GM12865 (cell line): Measurements from ENCODE around the gene DHX35.

Experiments
- DNase-seq: peaks from one replicate; pipeline ENCODE4 v3.0.0; 2010; ENCODE audit warnings: low read depth
- H3K4me3 ChIP-seq: 2 replicates; pipeline ENCODE4 v1.5.1; 2011; ENCODE audit warnings: mild to moderate bottlenecking, low read depth, low read length, control low read depth
- TF ChIP-seq, protein P1 (sequence below): IDR thresholded peaks from 2 replicates; pipeline ENCODE4 v1.5.1; 2011; ENCODE audit warnings: low read length, control low read depth, low read depth, inconsistent platforms; ENCODE audit not compliant: insufficient read depth; ENCODE audit errors: missing control alignments

The DHX35 gene

DNA sequence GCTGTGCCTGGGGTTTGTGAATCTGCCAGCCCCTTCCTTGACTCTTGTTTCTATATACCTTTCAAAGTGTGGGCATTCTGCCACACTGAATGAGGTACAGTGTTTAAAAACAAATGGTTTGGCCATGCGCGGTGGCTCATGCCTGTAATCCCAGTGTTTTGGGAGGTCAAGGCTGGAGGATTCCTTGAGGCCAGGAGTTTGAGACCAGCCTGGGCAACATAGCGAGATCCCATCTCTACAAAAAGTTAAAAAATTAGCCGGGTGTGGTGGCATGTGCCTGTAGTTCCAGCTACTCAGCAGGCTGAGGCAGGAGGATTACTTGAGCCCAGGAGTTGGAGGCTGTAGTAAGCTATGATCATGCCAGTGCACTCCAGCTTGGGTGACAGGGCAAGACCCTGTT, 30.2 kb upstream of the DHX35 start:
- DNase-seq, result no peak
- TF ChIP-seq, protein P1, sequence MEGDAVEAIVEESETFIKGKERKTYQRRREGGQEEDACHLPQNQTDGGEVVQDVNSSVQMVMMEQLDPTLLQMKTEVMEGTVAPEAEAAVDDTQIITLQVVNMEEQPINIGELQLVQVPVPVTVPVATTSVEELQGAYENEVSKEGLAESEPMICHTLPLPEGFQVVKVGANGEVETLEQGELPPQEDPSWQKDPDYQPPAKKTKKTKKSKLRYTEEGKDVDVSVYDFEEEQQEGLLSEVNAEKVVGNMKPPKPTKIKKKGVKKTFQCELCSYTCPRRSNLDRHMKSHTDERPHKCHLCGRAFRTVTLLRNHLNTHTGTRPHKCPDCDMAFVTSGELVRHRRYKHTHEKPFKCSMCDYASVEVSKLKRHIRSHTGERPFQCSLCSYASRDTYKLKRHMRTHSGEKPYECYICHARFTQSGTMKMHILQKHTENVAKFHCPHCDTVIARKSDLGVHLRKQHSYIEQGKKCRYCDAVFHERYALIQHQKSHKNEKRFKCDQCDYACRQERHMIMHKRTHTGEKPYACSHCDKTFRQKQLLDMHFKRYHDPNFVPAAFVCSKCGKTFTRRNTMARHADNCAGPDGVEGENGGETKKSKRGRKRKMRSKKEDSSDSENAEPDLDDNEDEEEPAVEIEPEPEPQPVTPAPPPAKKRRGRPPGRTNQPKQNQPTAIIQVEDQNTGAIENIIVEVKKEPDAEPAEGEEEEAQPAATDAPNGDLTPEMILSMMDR, result no peak
- H3K4me3 ChIP-seq, result no peak overlapping the region

DNA sequence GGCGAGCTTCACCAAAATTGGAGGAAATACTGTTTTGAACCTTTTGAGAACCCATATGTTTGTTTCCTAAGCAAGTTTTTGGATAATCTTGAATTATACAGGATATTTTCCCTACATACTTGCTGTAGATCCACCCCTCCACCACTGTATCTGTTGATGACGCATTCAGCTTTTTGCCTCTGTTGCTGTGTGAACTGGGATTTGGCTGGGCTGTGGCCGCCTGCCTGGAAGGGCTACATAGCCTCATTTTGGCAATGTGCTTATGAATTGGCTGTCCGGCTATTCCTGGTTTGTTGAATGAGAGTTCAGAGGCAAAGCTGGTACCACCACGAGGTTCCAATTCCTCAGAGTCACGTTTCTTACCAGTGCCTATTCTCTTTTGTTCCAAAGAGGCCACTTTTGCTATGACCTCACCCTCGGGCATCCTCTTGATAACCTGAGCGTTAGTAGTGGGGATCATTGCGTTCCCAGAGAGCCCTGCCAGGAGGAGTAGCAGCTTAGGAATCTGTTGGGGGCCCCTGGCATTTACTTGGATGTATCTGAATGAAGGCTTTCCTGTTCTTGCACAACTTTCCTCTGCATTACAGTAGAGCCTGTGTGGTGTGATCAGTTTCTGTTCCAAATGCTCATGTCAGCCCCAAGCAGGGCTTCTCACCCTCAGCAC, 29.6 kb upstream of the DHX35 start:
- TF ChIP-seq, protein P1, result no peak
- H3K4me3 ChIP-seq, result no peak overlapping the region
- DNase-seq, result no peak

DNA sequence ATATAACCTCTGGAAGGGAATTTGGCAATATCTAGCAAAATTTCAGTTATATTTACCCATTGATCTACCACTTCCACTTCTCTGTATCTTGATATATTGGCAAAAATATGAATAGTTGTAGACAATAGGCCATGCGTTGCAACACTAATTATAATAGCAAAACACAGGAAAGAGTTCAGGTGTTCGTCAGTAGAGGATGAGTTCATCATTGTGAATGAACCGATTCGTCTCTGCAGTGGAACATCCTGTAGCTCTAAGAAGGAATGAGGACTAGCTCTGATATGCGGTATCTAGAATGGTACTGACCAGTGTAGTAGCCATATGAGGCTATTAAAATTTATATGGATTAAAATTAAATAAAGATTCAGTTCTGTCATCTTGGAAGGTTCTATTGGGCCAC, 27.6 kb upstream of the DHX35 start:
- H3K4me3 ChIP-seq, result no peak overlapping the region
- TF ChIP-seq, protein P1, result no peak

DNA sequence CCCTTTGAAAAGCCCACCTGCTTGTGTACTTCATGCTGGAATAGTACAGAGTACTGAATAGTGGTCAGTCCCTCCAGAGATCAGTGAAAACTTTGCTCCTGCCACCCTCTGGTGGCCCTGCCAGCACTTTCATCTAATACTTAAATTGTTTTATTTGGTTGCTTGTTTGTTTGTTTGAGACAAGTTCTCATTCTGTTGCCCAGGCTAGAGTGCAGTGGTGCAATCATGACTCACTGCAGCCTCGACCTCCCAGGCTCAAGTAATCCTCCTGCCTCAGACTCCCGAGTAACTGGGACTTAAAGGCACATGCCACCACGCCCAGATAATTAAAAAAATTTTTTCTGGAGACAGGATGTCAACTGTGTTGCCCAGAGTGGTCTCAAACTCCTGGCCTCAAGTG, 26.9 kb upstream of the DHX35 start:
- TF ChIP-seq, protein P1, result peak; percentile 19
- no peak overlapping the region for H3K4me3 ChIP-seq
- DNase-seq, result no peak

More for the DNA sequence above, 27.6 kb upstream of the DHX35 start:
- no peak for DNase-seq

DNA sequence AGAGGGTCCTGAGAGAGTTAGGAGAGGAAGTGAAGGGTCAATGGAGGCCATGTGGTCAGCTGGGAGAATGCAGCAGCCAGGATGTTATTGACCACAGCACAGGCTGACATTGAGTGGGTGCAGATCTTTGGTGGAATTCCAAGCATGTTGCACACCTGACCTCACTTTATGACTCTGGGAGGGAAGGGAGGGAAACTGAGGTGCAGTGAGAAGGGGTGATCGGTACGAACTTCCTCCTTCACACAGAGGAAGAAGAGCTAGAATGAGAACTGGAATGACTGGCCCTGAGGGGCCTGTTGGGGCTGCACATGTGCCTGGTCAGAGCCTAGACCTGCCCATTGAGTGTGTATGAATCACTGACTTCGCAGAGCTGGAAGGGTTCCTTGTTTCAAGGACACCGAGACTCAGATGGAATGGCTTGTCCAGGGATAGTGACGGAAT, 26.2 kb upstream of the DHX35 start:
- DNase-seq, result no peak
- TF ChIP-seq, protein P1, result no peak
- H3K4me3 ChIP-seq, result no peak overlapping the region

DNA sequence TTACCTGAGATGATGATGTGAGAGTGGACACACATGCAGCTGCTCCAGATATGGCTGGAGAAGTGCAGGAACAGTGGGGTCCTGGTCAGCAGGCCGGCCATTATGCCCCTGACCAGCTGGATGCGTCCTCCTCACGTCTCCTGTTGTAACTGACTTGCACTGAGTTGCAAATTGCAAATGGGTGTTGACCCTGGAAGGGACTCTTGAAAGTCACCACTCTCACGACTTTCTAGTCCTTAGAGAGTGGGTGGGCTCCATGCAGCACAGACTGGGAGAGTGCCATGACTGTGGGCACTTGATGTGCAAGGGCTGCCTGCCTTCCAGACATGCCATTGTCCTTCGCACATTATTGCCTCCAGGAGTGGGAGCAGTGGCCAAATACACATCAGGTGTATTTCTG, 25.1 kb upstream of the DHX35 start:
- no peak overlapping the region for H3K4me3 ChIP-seq
- TF ChIP-seq, protein P1, result no peak
- no peak for DNase-seq

DNA sequence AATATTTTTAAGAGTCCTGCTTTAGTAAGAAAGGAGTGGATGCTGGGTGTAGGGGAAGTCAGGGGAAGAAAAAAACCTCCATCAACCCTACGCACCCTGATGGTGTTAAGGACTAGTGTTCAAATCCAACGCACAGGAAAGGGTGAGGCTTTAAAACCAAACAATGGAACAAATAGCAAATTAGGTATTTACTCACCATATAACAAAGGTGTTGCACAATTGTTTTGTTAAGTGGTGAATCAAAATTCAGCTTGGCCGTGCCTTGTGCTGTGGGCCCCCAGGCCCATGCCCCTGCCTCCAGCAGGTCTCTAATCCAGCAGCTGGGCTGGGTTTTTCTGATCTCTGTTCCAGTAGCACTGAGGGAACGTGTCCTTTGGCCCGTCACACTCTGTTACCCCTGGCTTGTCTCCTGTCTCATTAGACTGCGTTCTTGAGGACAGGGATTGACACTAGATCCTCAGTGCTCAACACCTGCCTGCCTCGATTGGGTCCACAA, 24.1 kb upstream of the DHX35 start:
- DNase-seq, result no peak
- no peak overlapping the region for H3K4me3 ChIP-seq
- TF ChIP-seq, protein P1, result no peak
